ENCODE measurements around the gene IGFBP1.
"Not testable (repeated sequence)": the region's sequence is repeated elsewhere in the genome, so short reads cannot be mapped to it uniquely, and the experiment has no call there.

Gene IGFBP1

DNA sequence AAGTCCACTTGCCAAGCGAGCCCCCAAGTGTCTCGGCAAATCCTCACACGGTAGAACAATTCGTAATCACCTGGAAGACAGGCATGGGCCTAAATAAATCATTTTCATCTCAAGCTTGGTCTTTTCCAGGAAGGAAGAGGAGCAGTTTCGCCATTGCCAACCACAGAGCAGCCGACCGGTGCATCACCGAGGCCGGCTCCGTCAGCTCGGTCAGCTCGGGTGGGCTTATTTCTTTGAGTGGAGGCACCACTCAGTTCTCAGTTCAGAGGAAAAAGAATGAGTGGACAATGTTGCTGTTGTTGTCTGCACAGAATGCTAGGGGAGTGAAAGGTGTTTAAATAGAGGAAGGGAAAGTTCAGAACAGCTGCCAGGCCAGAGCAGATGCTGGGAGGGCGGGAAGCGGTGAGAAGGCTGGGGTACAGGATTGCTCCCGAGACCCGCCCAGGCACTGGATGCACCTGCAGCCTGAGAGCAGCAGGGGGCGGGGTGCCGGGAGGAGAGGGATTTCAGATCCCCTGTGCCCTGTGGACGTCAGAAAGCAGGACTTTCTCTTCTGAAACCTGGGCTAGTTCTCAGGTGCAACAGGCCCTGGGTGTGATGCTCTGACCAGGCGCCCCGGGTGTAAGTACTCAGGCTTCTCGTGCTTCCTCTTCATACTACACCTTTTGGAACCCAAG is 50.5 kb downstream of the IGFBP1 start:
- no peak for DNase-seq (ENCODE audit: low spot score)

- no peak for DNase-seq (ENCODE audit: low spot score)
Measured at GRCh38 chr7:45939574-45939973, 51.3 kb downstream of the IGFBP1 start.

DNA sequence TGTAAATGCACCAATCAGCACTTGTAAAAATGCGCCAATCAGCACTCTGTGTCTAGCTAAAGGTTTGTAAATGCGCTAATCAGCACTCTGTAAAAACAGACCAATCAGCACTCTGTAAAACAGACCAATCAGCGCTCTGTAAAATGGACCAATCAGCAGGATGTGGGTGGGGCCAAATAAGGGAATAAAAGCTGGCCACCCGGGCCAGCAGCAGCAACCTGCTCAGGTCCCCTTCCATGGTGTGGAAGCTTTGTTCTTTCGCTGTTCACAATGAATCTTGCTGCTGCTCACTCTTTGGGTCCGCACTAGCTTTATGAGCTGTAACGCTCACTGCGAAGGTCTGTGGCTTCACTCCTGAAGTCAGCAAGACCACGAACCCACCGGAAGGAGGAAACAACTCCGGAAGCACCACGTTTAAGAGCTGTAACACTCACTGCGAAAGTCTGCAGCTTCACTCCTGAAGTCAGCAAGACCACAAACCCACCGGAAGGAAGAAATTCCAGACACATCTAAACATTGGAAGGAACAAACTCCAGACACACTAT is 52.0 kb downstream of the IGFBP1 start:
- not testable (repeated sequence) for DNase-seq (ENCODE audit: low spot score)

DNA sequence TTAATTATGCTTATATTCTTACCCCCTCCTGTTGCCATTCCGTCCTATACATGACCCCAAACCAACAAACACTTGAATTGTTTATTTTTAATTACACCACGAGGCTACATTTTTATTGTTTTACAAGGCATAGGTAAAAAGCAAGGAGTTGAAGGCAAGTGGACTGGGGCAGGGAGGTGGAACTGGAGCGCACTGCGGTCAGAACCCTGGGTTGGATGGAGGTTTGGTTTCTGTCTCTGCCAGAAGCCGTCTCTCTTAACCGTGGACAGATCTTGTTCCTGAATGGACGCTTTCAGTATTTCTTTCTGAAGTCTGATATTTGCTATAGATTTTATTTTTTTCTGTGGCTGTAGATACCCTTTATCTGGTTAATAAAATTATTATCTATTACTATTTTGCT is 52.7 kb downstream of the IGFBP1 start:
- DNase-seq (ENCODE audit: low spot score): no peak

Measured in ecto neural progenitor cell (in vitro differentiated cells).